OCI-LY3 (cell line): ENCODE measurements around the gene DOCK1.

ENCODE experiments used
- H2AFZ ChIP-seq: fragments of 200-600, 300-600 bp; shearing (Covaris generic); 2 replicates; pipeline ENCODE4 v1.6.0; 2014; ENCODE audit warnings: antibody characterized with exemption, low read depth, low read length
- H3K27ac ChIP-seq: fragments of 200-600, 300-600 bp; sonication (generic); 2 replicates; pipeline ENCODE4 v1.5.1; 2014; ENCODE audit warnings: mild to moderate bottlenecking, low read length, moderate library complexity, mixed read lengths
- H3K27me3 ChIP-seq: fragments of 200-600, 300-600 bp; sonication (generic); 2 replicates; pipeline ENCODE4 v1.6.1; 2014; ENCODE audit warnings: low read depth, low read length, mixed read lengths
- H3K36me3 ChIP-seq: fragments of 200-600, 300-600 bp; sonication (generic); replicated peaks from 2 replicates; pipeline ENCODE3; 2014; ENCODE audit warnings: low read depth, low read length, mixed read lengths
- H3K4me1 ChIP-seq: fragments of 300-600, 200-600 bp; sonication (generic); 2 replicates; pipeline ENCODE4 v1.6.1; 2014; ENCODE audit warnings: low read length, mixed read lengths
- H3K4me2 ChIP-seq: fragments of 200-600, 300-600 bp; sonication (generic); 2 replicates; pipeline ENCODE4 v1.6.1; 2014; ENCODE audit warnings: low read length, mixed read lengths
- H3K4me3 ChIP-seq: fragments of 300-600, 200-600 bp; sonication (generic); 2 replicates; pipeline ENCODE4 v1.5.1; 2014; ENCODE audit warnings: antibody characterized with exemption, mild to moderate bottlenecking, low read length, moderate library complexity
- H3K79me2 ChIP-seq: fragments of 300-600, 200-600 bp; shearing (Covaris generic); 2 replicates; pipeline ENCODE4 v1.6.1; 2014; ENCODE audit warnings: mild to moderate bottlenecking, low read length, mixed read lengths
- H3K9ac ChIP-seq: fragments of 300-600, 200-600 bp; shearing (Covaris generic); 2 replicates; pipeline ENCODE4 v1.6.0; 2014; ENCODE audit warnings: mild to moderate bottlenecking, low read length, moderate library complexity
- H3K9me3 ChIP-seq: fragments of 200-600, 300-600 bp; shearing (Covaris generic); 2 replicates; pipeline ENCODE4 v1.6.1; 2014; ENCODE audit warnings: low read length, mixed read lengths; ENCODE audit not compliant: insufficient read depth
- H4K20me1 ChIP-seq: fragments of 200-600, 300-600 bp; sonication (generic); 2 replicates; pipeline ENCODE4 v1.6.1; 2016; ENCODE audit warnings: low read length, mixed read lengths; ENCODE audit not compliant: insufficient read depth
- CTCF ChIP-seq: fragments of 200-600, 300-600 bp; sonication (generic); IDR thresholded peaks from 2 replicates; pipeline ENCODE4 v1.5.1; 2014; ENCODE audit warnings: antibody characterized with exemption, low read length, low read depth
- EZH2phosphoT487 ChIP-seq: fragments of 200-600 bp; shearing (Covaris generic); IDR thresholded peaks from 2 replicates; pipeline ENCODE4 v1.6.1; 2018; ENCODE audit warnings: antibody characterized with exemption, mixed run types, low read depth

DOCK1 gene

GRCh38 chr10:127354992-127355391, 449.8 kb downstream of the DOCK1 start:
- H3K4me3 ChIP-seq: no peak overlapping the region
- H3K36me3 ChIP-seq: no peaks in the 10 kb centered on the region
- H2AFZ ChIP-seq: no peak overlapping the region
- no peaks in the 10 kb centered on the region for H3K27me3 ChIP-seq
- no peaks in the 10 kb centered on the region for H3K79me2 ChIP-seq
- no peak overlapping the region for H3K9ac ChIP-seq
- H3K4me2 ChIP-seq: no peak overlapping the region
- no peak overlapping the region for H3K27ac ChIP-seq
- TF ChIP-seq EZH2phosphoT487 (no peak), CTCF (no peak)
- no peaks in the 10 kb centered on the region for H3K9me3 ChIP-seq
- no peaks in the 10 kb centered on the region for H3K4me1 ChIP-seq
- no peaks in the 10 kb centered on the region for H4K20me1 ChIP-seq

- Histone ChIP-seq H3K36me3 (no peaks in the 10 kb centered on the region), H3K79me2 (no peaks in the 10 kb centered on the region), H3K9ac (no peak overlapping the region), H3K4me2 (no peak overlapping the region), H2AFZ (no peak overlapping the region), H3K27ac (no peak overlapping the region), H3K27me3 (no peaks in the 10 kb centered on the region), H3K4me1 (no peaks in the 10 kb centered on the region), H3K4me3 (no peak overlapping the region), H3K9me3 (no peaks in the 10 kb centered on the region), H4K20me1 (no peaks in the 10 kb centered on the region)
- TF ChIP-seq CTCF (no peak), EZH2phosphoT487 (no peak)
Observed at GRCh38 chr10:127356360-127356759, 451.1 kb downstream of the DOCK1 start.

- no peak overlapping the region for H3K9ac ChIP-seq
- H4K20me1 ChIP-seq: no peaks in the 10 kb centered on the region
- H3K79me2 ChIP-seq: no peaks in the 10 kb centered on the region
- H3K4me2 ChIP-seq: no peak overlapping the region
- H2AFZ ChIP-seq: no peak overlapping the region
- H3K27ac ChIP-seq: no peak overlapping the region
- no peaks in the 10 kb centered on the region for H3K36me3 ChIP-seq
- no peaks in the 10 kb centered on the region for H3K27me3 ChIP-seq
- no peak overlapping the region for H3K4me3 ChIP-seq
- H3K9me3 ChIP-seq: no peaks in the 10 kb centered on the region
- no peaks in the 10 kb centered on the region for H3K4me1 ChIP-seq
- no peak for TF ChIP-seq EZH2phosphoT487
- no peak for TF ChIP-seq CTCF
Observed at GRCh38 chr10:127357265-127357664, 452.0 kb downstream of the DOCK1 start.

- Histone ChIP-seq H3K4me1 (no peaks in the 10 kb centered on the region), H3K79me2 (no peaks in the 10 kb centered on the region), H3K36me3 (no peaks in the 10 kb centered on the region), H3K9me3 (no peaks in the 10 kb centered on the region), H3K9ac (no peak overlapping the region), H3K27ac (no peak overlapping the region), H2AFZ (no peak overlapping the region), H3K27me3 (no peaks in the 10 kb centered on the region), H4K20me1 (no peaks in the 10 kb centered on the region), H3K4me3 (no peak overlapping the region), H3K4me2 (no peak overlapping the region)
- TF ChIP-seq EZH2phosphoT487: no peak
- no peak for TF ChIP-seq CTCF
Observed at GRCh38 chr10:127358337-127358736, 453.1 kb downstream of the DOCK1 start.
